Fibroblast of pulmonary artery (primary cell): ENCODE measurements around the gene TIMM17B.

ENCODE experiments used
- DNase-seq: peaks from one replicate; pipeline ENCODE4 v3.0.0-alpha.2; 2010; ENCODE audit warnings: low read depth
- H3K4me3 ChIP-seq: replicated peaks from 2 replicates; pipeline ENCODE4 v1.5.1; 2011; ENCODE audit warnings: low read depth, mild to moderate bottlenecking, control low read depth, low read length, moderate library complexity
- TF ChIP-seq, protein P1 (sequence below): IDR thresholded peaks from 2 replicates; pipeline ENCODE4 v1.5.1; 2011; ENCODE audit warnings: mild to moderate bottlenecking, control low read depth, low read length, inconsistent platforms; ENCODE audit errors: missing control alignments

The TIMM17B gene

DNA sequence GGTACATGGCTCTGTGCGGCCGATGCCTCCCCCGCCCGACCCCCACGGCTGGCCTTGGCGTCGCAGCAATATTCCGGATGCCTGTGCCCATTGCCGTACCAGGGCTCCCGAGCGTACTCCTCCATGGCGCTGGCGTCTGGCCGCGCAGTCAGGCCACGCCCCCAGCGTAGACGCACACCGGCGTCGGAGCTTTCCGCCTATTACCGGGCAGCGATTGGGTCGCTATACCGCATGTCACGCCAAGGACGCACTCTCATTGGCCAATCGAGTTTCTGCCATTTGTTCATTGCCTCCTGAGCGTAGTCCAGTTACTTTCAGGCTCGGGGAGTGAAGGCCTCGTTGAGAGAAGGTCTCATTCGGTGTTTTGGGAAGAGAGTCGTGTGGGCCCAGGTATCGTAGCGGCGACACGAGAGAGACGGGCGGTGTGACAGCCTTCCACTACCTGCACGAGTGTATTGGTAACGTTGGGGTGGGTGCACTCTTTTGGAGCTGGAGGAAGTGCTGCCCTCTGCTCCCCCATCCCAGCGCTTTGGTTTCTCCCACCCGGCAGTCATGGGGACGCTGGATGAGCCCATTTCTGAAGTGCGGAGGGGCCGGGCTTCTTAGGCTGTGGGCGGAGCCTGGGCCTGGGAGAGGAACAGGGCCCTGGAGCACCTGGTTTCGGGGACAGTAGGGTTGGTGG, at the start of gene TIMM17B, which contains the start of gene PQBP1:
Gene TIMM17B, minus strand, starts transcription at position 144 of the 682 bp plus-strand sequence. Its CDS starts 19 bp downstream, at position 125.
Gene PQBP1, plus strand, starts transcription at position 306 of the 682 bp plus-strand sequence. CDS start 580 bp downstream, outside the sequence.
- peak; percentile 97 for DNase-seq
- TF ChIP-seq, protein P1, sequence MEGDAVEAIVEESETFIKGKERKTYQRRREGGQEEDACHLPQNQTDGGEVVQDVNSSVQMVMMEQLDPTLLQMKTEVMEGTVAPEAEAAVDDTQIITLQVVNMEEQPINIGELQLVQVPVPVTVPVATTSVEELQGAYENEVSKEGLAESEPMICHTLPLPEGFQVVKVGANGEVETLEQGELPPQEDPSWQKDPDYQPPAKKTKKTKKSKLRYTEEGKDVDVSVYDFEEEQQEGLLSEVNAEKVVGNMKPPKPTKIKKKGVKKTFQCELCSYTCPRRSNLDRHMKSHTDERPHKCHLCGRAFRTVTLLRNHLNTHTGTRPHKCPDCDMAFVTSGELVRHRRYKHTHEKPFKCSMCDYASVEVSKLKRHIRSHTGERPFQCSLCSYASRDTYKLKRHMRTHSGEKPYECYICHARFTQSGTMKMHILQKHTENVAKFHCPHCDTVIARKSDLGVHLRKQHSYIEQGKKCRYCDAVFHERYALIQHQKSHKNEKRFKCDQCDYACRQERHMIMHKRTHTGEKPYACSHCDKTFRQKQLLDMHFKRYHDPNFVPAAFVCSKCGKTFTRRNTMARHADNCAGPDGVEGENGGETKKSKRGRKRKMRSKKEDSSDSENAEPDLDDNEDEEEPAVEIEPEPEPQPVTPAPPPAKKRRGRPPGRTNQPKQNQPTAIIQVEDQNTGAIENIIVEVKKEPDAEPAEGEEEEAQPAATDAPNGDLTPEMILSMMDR: no peak
- peak within 1 kb of the TSS; percentile 78 for H3K4me3 ChIP-seq

DNA sequence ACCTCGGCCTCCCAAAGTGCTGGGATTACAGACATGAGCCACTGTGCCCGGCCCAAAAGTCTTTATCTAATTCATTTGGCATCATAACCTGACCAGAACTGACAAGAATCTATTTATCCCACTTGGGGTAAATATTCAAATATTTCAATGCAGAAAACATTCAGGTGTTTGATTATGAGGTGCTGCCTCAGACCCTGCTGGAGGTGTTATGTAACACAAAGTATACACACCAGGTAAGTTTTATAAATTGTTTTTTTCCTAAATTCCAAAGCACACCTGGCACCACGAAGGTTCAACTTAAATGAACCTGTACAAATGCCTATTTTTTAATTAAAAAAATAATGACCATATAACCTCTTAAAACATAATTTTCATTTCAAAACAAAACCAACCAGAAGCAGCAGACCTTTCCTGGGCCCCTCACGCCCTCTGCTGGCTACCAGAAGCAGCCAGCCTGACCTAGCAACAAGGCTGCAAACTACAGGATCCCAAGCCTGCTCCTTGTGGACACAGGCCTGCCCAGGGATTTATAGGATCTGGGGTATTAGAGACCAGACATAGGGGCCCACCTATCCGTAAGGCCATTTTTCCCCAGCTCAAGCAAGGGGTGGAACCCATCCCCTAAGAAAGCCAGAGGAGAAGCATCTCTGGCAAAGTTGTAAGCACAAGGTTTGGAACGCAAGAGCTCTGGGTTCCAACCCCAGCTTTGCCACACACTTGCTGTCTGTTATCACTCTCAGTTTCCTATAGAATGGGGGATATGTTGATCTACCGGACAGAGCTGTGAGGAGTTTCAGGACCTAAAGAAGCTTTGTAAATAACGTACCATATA, 48.2 kb upstream of the TIMM17B start:
- peak; percentile 62 for DNase-seq

DNA sequence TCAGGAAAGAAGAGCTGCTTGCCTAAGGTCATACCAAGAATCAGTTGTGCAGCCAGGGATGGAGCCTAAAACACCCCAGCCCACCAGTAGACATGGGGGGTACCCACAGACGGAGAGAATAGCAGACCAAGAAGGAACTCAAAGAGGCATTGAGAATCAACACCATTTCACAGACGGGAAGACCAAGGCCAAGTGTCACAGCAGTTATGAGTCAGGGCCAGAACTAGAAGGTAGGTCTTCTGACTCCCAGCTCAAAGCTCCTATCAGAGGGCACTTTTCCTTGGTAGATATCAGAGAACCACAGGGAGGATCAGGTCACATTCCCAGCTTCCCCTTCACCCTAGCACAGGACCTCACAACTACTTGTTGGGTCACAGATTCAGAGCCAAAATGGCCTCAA, 45.3 kb upstream of the TIMM17B start:
- H3K4me3 ChIP-seq: no peak overlapping the region
- TF ChIP-seq, protein P1: no peak
- DNase-seq: no peak

More for the DNA sequence above, 48.2 kb upstream of the TIMM17B start:
- no peak overlapping the region for H3K4me3 ChIP-seq
- TF ChIP-seq, protein P1: peak; percentile 75

DNA sequence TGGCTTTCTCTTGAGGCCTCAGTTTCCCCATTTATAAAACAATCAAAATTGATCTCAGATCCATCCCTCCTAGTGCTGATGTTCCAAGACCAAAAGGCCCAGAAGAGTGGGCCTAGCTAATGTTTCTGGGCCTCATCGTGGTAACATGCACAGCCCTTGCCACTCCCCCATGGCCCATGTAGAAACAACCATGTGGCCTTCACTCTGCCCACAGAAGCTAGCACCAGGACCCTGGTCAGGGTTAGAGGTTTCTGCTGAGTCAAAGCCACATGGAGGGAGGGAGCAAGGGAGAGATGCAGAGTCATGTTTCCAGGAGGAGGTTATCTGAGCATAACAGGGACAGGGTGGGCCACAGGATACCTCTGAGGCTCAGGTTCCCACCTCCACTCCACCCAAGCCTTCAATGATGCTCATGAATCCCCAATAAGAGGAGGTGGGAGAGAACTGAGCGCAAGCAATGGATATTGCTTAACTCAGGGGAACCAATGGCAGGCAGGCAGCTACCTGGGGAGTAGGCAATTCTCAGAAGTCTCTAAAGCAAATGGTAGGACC, 42.9 kb upstream of the TIMM17B start:
- no peak for DNase-seq
- no peak overlapping the region for H3K4me3 ChIP-seq
- TF ChIP-seq, protein P1: no peak

DNA sequence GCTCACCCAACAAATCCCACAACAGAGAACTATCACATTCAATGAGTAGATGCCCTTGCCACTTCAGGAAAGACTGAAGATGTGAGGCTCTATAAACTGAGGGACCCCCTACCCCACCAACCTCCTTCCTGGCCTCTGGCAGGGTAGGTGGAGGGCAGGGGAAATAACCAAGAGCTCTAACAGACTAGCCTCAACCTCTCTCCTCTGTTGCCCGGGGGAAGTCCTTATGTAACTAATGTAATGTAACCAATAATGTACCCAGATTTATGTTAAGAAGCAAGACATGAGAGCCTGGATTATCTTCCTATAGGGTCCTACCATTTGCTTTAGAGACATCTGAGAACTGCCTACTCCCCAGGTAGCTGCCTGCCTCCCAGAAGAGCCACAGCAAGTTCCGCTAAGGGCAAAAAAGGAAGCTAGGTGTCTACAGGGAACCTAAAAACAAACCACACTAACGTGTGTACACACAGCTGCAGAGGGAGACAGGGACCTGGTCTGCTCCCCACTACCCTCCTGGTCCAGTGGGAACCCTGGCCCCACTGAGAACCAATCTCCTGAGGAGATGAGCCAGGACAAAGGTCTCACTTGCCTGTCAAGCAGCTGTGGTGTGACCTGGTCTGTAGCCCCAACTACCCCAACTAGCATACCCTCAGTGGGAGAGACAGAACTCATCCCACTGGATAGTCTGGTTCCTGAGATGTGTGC, 42.1 kb upstream of the TIMM17B start:
- DNase-seq: no peak
- TF ChIP-seq, protein P1: no peak
- no peak overlapping the region for H3K4me3 ChIP-seq

DNA sequence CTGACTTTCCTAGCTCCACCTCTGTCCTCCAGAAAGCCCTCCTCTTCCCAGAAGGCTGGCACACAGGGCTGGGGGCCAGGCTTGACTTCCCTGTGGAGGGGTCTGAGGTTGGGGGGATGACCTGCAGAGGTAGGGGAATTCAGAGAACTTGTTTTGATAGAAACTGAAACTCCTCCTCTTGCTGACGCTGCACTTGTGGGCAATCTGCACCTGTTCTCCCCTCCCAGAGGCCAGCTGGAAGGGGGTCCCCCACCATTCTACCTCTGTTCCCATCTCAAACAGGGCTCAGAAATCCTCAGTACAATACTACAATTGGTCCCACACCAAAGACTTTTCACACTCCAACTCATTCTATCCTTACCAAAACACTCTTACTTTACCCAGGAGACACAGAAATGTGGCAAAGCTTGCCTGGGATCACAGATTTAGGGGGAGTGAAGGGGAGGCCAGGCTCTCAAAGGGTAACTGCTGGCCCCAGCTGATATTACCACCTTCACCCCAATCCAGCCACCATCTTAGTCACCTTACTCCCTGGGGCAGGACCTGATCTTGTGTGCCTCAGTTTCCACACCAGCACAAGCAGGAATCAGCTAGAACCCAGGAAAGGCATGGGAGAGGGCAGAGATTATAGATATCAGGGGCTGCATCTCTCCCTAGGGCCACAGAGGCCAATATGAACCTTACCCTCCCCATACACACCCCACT, 41.3 kb upstream of the TIMM17B start:
- no peak overlapping the region for H3K4me3 ChIP-seq
- TF ChIP-seq, protein P1: no peak
- DNase-seq: no peak
